A673 (cell line): ENCODE data around the gene SCN3A. TPM values are rescaled to one million over a fixed set of nuclear protein-coding genes. Genes with fewer than 3 reads are reported as not detected.

Experiments used
- BruUV-seq: library from RNA; stranded (reverse); fragments of 400-500 nt; replicated peaks from 2 replicates; lab custom pipeline; 2021; lab: Mats Ljungman, UMichigan
- CTCF ChIA-PET: fragments of 300-600 bp; sonication (Branson Sonifier 250); formaldehyde crosslinking; loops from one replicate; lab custom pipeline; 2022; ENCODE audit warnings: antibody characterized with exemption; lab: Charles Lee
- POLR2A ChIA-PET: fragments of 300-600 bp; sonication (Branson Sonifier 250); formaldehyde crosslinking; loops from one replicate; lab custom pipeline; 2022; ENCODE audit warnings: antibody characterized with exemption; ENCODE audit not compliant: low non-redundant PET; lab: Charles Lee
- DNase-seq: peaks from one replicate; pipeline ENCODE4 v3.0.0-alpha.2; 2015; ENCODE audit warnings: low spot score
- H3K27ac ChIP-seq: fragments of 200-600 bp; sonication (generic); 2 replicates; pipeline ENCODE4 v1.5.1; 2016; ENCODE audit warnings: mixed run types, low read depth, mild to moderate bottlenecking, mixed read lengths, antibody characterized with exemption, low read length; ENCODE audit not compliant: poor library complexity, severe bottlenecking
- H3K27me3 ChIP-seq: fragments of 200-600 bp; sonication (generic); replicated peaks from 2 replicates; pipeline ENCODE4 v1.6.1; 2017; ENCODE audit warnings: mixed run types, low read depth, mild to moderate bottlenecking, mixed read lengths, antibody characterized with exemption, low read length; ENCODE audit not compliant: insufficient read depth, poor library complexity
- H3K36me3 ChIP-seq: fragments of 200-600 bp; sonication (generic); 2 replicates; pipeline ENCODE4 v1.6.1; 2016; ENCODE audit warnings: mixed run types, mild to moderate bottlenecking, mixed read lengths, antibody characterized with exemption, low read length; ENCODE audit not compliant: insufficient read depth, poor library complexity, severe bottlenecking
- H3K4me1 ChIP-seq: fragments of 200-600 bp; sonication (generic); 2 replicates; pipeline ENCODE4 v1.6.1; 2017; ENCODE audit warnings: mixed run types, mild to moderate bottlenecking, mixed read lengths, antibody characterized with exemption, low read length; ENCODE audit not compliant: insufficient read depth, poor library complexity, severe bottlenecking
- H3K4me3 ChIP-seq: fragments of 200-600 bp; sonication (generic); 2 replicates; pipeline ENCODE4 v1.5.1; 2016; ENCODE audit warnings: low read depth, mixed run types, mild to moderate bottlenecking, mixed read lengths, low read length; ENCODE audit not compliant: poor library complexity, severe bottlenecking
- H3K9me3 ChIP-seq: fragments of 200-600 bp; sonication (generic); 2 replicates; pipeline ENCODE4 v1.6.1; 2016; ENCODE audit warnings: mixed run types, low read depth, mild to moderate bottlenecking, mixed read lengths, antibody characterized with exemption, low read length; ENCODE audit not compliant: poor library complexity, severe bottlenecking
- EZH2 ChIP-seq: fragments of 200-600 bp; sonication (generic); IDR thresholded peaks from 2 replicates; pipeline ENCODE4 v1.6.1; 2017; ENCODE audit warnings: borderline replicate concordance, low read depth, mild to moderate bottlenecking, mixed read lengths, antibody characterized with exemption, low read length; ENCODE audit not compliant: poor library complexity, severe bottlenecking
- intact Hi-C: fragments of 100-400 bp; cut with micrococcal nuclease; formaldehyde crosslinking; loops from one replicate; pipeline ENCODE4 v1.10.0; 2022; ENCODE audit not compliant: unreplicated experiment
- total RNA-seq: library from RNA; stranded (reverse); gene quantifications from 2 replicates; pipeline ENCODE4 v1.2.3, GENCODE V29; 2021
- TF ChIP-seq, protein P1 (sequence below): fragments of 300-800, 200-600 bp; sonication (generic); conservative IDR thresholded peaks from 2 replicates; pipeline ENCODE4 v1.5.1; 2017; ENCODE audit warnings: low read depth, mild to moderate bottlenecking, antibody characterized with exemption, low read length, moderate library complexity, mixed read lengths

Gene SCN3A
- total RNA-seq, 1 experiment from 2014 or later = 0.04 TPM

DNA sequence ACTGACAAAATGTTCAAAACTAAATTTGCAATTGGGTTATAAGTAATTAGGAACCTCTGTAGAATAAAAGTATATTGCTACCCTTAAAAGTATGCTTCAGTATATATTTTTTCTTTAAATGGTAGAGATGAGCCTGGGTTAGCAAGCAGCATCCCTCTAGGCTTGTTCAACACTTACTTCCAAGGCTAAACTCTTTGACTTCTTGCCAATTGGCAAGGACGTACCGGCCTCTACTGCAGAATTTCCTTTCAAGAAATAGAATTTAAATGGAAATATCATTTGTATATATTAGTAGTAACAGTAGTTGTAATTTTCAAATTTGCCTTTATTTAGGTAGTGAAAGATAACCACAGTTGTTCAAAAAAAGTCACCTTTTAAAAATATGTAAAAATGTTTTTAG, 143.4 kb downstream of the SCN3A start:
- ChIA-PET POLR2A (no interaction called here), CTCF (no interaction called here)
- H3K4me3 ChIP-seq = no peak overlapping the region
- H3K9me3 ChIP-seq = no peaks in the 10 kb centered on the region
- no peak for TF ChIP-seq EZH2
- TF ChIP-seq, protein P1, sequence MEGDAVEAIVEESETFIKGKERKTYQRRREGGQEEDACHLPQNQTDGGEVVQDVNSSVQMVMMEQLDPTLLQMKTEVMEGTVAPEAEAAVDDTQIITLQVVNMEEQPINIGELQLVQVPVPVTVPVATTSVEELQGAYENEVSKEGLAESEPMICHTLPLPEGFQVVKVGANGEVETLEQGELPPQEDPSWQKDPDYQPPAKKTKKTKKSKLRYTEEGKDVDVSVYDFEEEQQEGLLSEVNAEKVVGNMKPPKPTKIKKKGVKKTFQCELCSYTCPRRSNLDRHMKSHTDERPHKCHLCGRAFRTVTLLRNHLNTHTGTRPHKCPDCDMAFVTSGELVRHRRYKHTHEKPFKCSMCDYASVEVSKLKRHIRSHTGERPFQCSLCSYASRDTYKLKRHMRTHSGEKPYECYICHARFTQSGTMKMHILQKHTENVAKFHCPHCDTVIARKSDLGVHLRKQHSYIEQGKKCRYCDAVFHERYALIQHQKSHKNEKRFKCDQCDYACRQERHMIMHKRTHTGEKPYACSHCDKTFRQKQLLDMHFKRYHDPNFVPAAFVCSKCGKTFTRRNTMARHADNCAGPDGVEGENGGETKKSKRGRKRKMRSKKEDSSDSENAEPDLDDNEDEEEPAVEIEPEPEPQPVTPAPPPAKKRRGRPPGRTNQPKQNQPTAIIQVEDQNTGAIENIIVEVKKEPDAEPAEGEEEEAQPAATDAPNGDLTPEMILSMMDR = no peak
- no peak for DNase-seq
- no TSS peak for BruUV-seq
- intact Hi-C loops = no loop called here
- no peak overlapping the region for H3K27ac ChIP-seq
- H3K4me1 ChIP-seq = no peaks in the 10 kb centered on the region
- H3K27me3 ChIP-seq = no peaks in the 10 kb centered on the region
- H3K36me3 ChIP-seq = no peaks in the 10 kb centered on the region

DNA sequence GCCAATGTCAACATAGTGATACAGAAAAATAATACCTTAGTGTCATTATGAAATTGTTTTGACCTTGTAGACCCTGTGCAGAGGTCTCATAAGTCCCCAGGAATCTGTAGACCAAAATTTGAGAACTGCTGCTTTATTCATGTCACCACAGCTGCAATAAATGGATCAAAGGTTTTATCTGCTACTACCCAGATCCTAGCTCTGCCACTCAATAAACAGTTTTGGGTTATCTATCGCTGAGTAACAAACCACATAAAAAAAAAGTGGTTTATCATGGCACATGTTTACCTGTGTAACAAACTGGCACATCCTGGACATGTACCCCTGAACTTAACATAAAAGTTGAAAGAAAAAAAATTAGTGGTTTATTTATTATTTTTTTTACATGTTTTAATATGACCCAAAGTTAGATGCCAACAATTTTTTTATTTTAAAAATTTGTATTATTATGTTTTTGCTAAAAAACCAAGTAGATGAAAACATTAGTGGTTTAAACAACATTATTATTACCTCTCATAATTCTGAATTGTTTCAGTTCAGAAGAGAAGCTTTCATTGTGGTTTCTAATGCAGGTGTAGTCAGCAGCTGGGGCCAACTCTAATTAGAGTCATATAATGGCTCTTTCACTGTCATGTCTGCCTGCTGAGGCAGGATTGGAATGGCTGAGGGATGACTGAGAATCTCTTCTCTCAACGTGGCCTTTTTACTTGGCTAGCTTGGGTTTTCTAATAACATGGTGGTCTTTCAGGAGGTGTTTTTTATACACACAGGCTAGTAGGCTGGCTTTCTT, 145.2 kb downstream of the SCN3A start:
- Histone ChIP-seq H3K4me3 (no peak overlapping the region), H3K4me1 (no peaks in the 10 kb centered on the region), H3K9me3 (no peaks in the 10 kb centered on the region), H3K36me3 (no peaks in the 10 kb centered on the region), H3K27ac (no peak overlapping the region), H3K27me3 (no peaks in the 10 kb centered on the region)
- ChIA-PET POLR2A (no interaction called here), CTCF (no interaction called here)
- TF ChIP-seq EZH2 = no peak
- TF ChIP-seq, protein P1 = no peak
- BruUV-seq = no TSS peak
- no peak for DNase-seq
- intact Hi-C loops = no loop called here

DNA sequence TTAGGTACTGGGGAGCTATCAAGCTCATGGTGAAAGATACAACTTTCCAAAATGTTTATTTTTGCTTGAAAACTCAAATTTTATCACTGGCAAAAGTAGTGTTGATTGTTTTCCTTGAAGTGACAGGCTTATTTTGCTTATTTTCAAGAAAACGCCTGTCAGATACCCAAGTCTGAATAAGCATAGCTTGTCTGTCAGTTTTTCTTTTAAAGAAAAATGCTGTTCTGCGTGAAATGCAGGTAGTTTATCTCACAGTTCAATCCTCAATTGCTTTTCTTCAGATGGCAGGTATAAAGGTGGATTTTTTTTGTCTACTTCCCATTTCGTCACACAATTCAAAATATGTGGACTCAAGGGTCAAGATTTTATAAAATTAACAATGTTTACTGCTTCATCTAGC, 145.9 kb downstream of the SCN3A start:
- intact Hi-C loops = no loop called here
- Histone ChIP-seq H3K27me3 (no peaks in the 10 kb centered on the region), H3K27ac (no peak overlapping the region), H3K4me3 (no peak overlapping the region), H3K9me3 (no peaks in the 10 kb centered on the region), H3K4me1 (no peaks in the 10 kb centered on the region), H3K36me3 (no peaks in the 10 kb centered on the region)
- POLR2A ChIA-PET = no interaction called here
- CTCF ChIA-PET = no interaction called here
- BruUV-seq = no TSS peak
- no peak for DNase-seq
- TF ChIP-seq EZH2 = no peak
- TF ChIP-seq, protein P1 = no peak
